HEK293 (cell line): Measurements from ENCODE around the gene USP19.

Experiments used
- CTCF ChIA-PET: fragments of 350-600 bp; formaldehyde crosslinking; extraction: SDS; loops from one replicate; lab custom pipeline; 2021; ENCODE audit warnings: antibody characterized with exemption; lab: Yijun Ruan, JAX
- POLR2A ChIA-PET: fragments of 300-600 bp; formaldehyde crosslinking; extraction: SDS; loops from one replicate; lab custom pipeline; 2020; ENCODE audit warnings: antibody characterized with exemption, inconsistent platforms; lab: Yijun Ruan, JAX
- H3K27ac ChIP-seq: fragments of 200-500 bp; sonication (Bioruptor generic); 2 replicates; pipeline ENCODE4 v1.5.1; 2014; ENCODE audit warnings: low read depth, low read length, control low read depth, inconsistent platforms; ENCODE audit errors: extremely low read depth
- H3K36me3 ChIP-seq, 2 experiments: fragments of 200-500 bp in 1 of 2; sonication (Bioruptor generic) in 1 of 2; 1 replicate in 1 of 2; 2 replicates in 1 of 2; pipeline ENCODE4 v1.5.1; 2014 to 2017; ENCODE audit warnings: inconsistent platforms in 2 of 2, low read length in 2 of 2; ENCODE audit not compliant: control insufficient read depth in 2 of 2, insufficient read depth in 1 of 2
- H3K4me1 ChIP-seq: fragments of 200-500 bp; sonication (Bioruptor generic); 2 replicates; pipeline ENCODE4 v1.5.1; 2014; ENCODE audit warnings: mild to moderate bottlenecking, low read length, inconsistent platforms; ENCODE audit not compliant: control insufficient read depth, insufficient read depth
- H3K4me3 ChIP-seq: 2 replicates; pipeline ENCODE4 v1.5.1; 2011; ENCODE audit warnings: low read depth, mild to moderate bottlenecking, control low read depth, low read length, moderate library complexity
- H3K9me3 ChIP-seq: fragments of 200-500 bp; sonication (Bioruptor generic); 2 replicates; pipeline ENCODE4 v1.5.1; 2014; ENCODE audit warnings: low read depth, low read length, inconsistent platforms; ENCODE audit not compliant: control insufficient read depth, insufficient read depth
- BCL11B ChIP-seq: fragments of 450-650 bp; formaldehyde crosslinking; IDR thresholded peaks from 2 replicates; pipeline ENCODE4 v1.5.1; 2016; ENCODE audit warnings: low read depth, missing biosample characterization, missing genetic modification characterization
- PATZ1 ChIP-seq: fragments of 450-650 bp; formaldehyde crosslinking; IDR thresholded peaks from 2 replicates; pipeline ENCODE4 v1.5.1; 2016; ENCODE audit warnings: missing biosample characterization, missing genetic modification characterization
- SP7 ChIP-seq: fragments of 450-650 bp; formaldehyde crosslinking; IDR thresholded peaks from 2 replicates; pipeline ENCODE4 v1.5.1; 2016; ENCODE audit warnings: missing biosample characterization, missing genetic modification characterization
- ZFP3 ChIP-seq: fragments of 450-650 bp; formaldehyde crosslinking; IDR thresholded peaks from 2 replicates; pipeline ENCODE4 v1.5.1; 2016; ENCODE audit warnings: low read depth, missing biosample characterization, missing genetic modification characterization
- ZFP41 ChIP-seq: fragments of 450-650 bp; formaldehyde crosslinking; IDR thresholded peaks from 2 replicates; pipeline ENCODE4 v1.5.1; 2016; ENCODE audit warnings: missing biosample characterization, missing genetic modification characterization, borderline replicate concordance
- ZNF121 ChIP-seq: fragments of 450-650 bp; formaldehyde crosslinking; IDR thresholded peaks from 2 replicates; pipeline ENCODE4 v1.5.1; 2016; ENCODE audit warnings: missing biosample characterization, missing genetic modification characterization
- ZNF169 ChIP-seq: fragments of 450-650 bp; formaldehyde crosslinking; IDR thresholded peaks from 2 replicates; pipeline ENCODE4 v1.5.1; 2016; ENCODE audit warnings: missing biosample characterization, missing genetic modification characterization
- ZNF184 ChIP-seq: fragments of 450-650 bp; IDR thresholded peaks from 2 replicates; pipeline ENCODE4 v1.5.1; 2018; ENCODE audit warnings: missing biosample characterization, mild to moderate bottlenecking, missing genetic modification characterization
- ZNF239 ChIP-seq: fragments of 450-650 bp; formaldehyde crosslinking; IDR thresholded peaks from 2 replicates; pipeline ENCODE4 v1.5.1; 2016; ENCODE audit warnings: missing biosample characterization, missing genetic modification characterization
- ZNF394 ChIP-seq: fragments of 450-650 bp; formaldehyde crosslinking; IDR thresholded peaks from 2 replicates; pipeline ENCODE4 v1.5.1; 2016; ENCODE audit warnings: missing biosample characterization, missing genetic modification characterization, mild to moderate bottlenecking, moderate library complexity, borderline replicate concordance
- ZNF473 ChIP-seq: fragments of 450-650 bp; formaldehyde crosslinking; IDR thresholded peaks from 2 replicates; pipeline ENCODE4 v1.5.1; 2017; ENCODE audit warnings: missing biosample characterization, missing genetic modification characterization
- ZNF501 ChIP-seq: fragments of 450-650 bp; formaldehyde crosslinking; IDR thresholded peaks from 2 replicates; pipeline ENCODE4 v1.5.1; 2016; ENCODE audit warnings: missing biosample characterization, missing genetic modification characterization
- ZNF510 ChIP-seq: fragments of 450-650 bp; formaldehyde crosslinking; IDR thresholded peaks from 2 replicates; pipeline ENCODE4 v1.5.1; 2018; ENCODE audit warnings: mild to moderate bottlenecking, missing genetic modification characterization, missing biosample characterization; ENCODE audit not compliant: insufficient replicate concordance
- ZNF629 ChIP-seq: fragments of 450-650 bp; formaldehyde crosslinking; IDR thresholded peaks from 2 replicates; pipeline ENCODE4 v1.5.1; 2017; ENCODE audit warnings: missing biosample characterization, missing genetic modification characterization
- ZSCAN23 ChIP-seq: fragments of 450-650 bp; formaldehyde crosslinking; IDR thresholded peaks from 2 replicates; pipeline ENCODE4 v1.5.1; 2016; ENCODE audit warnings: missing biosample characterization, missing genetic modification characterization
- TF ChIP-seq, protein P1 (sequence below): fragments of 450-650 bp; IDR thresholded peaks from 2 replicates; pipeline ENCODE4 v1.5.1; 2018; ENCODE audit warnings: missing biosample characterization, missing genetic modification characterization
- TF ChIP-seq, protein P2 (sequence below): fragments of 450-650 bp; IDR thresholded peaks from 2 replicates; pipeline ENCODE4 v1.5.1; 2018; ENCODE audit warnings: missing biosample characterization, mild to moderate bottlenecking, missing genetic modification characterization
- TF ChIP-seq, protein P3 (sequence below): fragments of 450-650 bp; formaldehyde crosslinking; IDR thresholded peaks from 2 replicates; pipeline ENCODE4 v1.5.1; 2016; ENCODE audit warnings: missing biosample characterization, missing genetic modification characterization
- TF ChIP-seq, protein P4 (sequence below): fragments of 450-650 bp; formaldehyde crosslinking; IDR thresholded peaks from 2 replicates; pipeline ENCODE4 v1.5.1; 2016; ENCODE audit warnings: missing biosample characterization, missing genetic modification characterization, low read depth

USP19 gene

GRCh38 chr3:49166752-49167556 lies 46.3 kb upstream of the USP19 start:
- Histone ChIP-seq H3K36me3 (peaks cover 0 to 32% of the 10 kb centered on the region in 2 experiments; a peak in 2 of 3 replicates), H3K4me3 (peak overlapping the region; percentile 96), H3K9me3 (no peaks in the 10 kb centered on the region), H3K4me1 (no peaks in the 10 kb centered on the region), H3K27ac (no peak overlapping the region)
- CTCF ChIA-PET: interaction anchor here (0.6 to 0.8 kb wide), 2 partner anchors 250 to 282 kb away, joined by 3 read pairs; no protein-coding TSS in a partner anchor
- POLR2A ChIA-PET: interaction anchor here (0.7 kb wide), 1 partner anchor 46 kb away, joined by 3 read pairs; the partner anchor contains the start of gene USP19
- TF ChIP-seq ZNF629 (no peak), ZNF169 (no peak), ZFP3 (tag by site-specific recombination) (no peak), ZNF239 (tag by site-specific recombination) (no peak), ZNF394 (tag by site-specific recombination) (no peak), ZNF501 (no peak), ZSCAN23 (tag by site-specific recombination) (no peak), ZFP41 (no peak), BCL11B (tag by site-specific recombination) (no peak), SP7 (tag by site-specific recombination) (no peak), ZNF121 (no peak), ZNF473 (tag by site-specific recombination) (no peak), ZNF510 (tag by site-specific recombination) (no peak), ZNF184 (tag by site-specific recombination) (no peak), PATZ1 (tag by site-specific recombination) (no peak)
- TF ChIP-seq, protein P1, sequence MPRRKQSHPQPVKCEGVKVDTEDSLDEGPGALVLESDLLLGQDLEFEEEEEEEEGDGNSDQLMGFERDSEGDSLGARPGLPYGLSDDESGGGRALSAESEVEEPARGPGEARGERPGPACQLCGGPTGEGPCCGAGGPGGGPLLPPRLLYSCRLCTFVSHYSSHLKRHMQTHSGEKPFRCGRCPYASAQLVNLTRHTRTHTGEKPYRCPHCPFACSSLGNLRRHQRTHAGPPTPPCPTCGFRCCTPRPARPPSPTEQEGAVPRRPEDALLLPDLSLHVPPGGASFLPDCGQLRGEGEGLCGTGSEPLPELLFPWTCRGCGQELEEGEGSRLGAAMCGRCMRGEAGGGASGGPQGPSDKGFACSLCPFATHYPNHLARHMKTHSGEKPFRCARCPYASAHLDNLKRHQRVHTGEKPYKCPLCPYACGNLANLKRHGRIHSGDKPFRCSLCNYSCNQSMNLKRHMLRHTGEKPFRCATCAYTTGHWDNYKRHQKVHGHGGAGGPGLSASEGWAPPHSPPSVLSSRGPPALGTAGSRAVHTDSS (tag by site-specific recombination): no peak
- TF ChIP-seq, protein P2, sequence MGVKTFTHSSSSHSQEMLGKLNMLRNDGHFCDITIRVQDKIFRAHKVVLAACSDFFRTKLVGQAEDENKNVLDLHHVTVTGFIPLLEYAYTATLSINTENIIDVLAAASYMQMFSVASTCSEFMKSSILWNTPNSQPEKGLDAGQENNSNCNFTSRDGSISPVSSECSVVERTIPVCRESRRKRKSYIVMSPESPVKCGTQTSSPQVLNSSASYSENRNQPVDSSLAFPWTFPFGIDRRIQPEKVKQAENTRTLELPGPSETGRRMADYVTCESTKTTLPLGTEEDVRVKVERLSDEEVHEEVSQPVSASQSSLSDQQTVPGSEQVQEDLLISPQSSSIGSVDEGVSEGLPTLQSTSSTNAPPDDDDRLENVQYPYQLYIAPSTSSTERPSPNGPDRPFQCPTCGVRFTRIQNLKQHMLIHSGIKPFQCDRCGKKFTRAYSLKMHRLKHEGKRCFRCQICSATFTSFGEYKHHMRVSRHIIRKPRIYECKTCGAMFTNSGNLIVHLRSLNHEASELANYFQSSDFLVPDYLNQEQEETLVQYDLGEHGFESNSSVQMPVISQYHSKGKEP (tag by site-specific recombination): no peak
- TF ChIP-seq, protein P3, sequence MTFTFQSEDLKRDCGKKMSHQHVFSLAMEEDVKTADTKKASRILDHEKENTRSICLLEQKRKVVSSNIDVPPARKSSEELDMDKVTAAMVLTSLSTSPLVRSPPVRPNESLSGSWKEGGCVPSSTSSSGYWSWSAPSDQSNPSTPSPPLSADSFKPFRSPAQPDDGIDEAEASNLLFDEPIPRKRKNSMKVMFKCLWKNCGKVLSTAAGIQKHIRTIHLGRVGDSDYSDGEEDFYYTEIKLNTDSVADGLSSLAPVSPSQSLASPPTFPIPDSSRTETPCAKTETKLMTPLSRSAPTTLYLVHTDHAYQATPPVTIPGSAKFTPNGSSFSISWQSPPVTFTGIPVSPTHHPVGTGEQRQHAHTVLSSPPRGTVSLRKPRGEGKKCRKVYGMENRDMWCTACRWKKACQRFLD (tag by site-specific recombination): no peak
- TF ChIP-seq, protein P4, sequence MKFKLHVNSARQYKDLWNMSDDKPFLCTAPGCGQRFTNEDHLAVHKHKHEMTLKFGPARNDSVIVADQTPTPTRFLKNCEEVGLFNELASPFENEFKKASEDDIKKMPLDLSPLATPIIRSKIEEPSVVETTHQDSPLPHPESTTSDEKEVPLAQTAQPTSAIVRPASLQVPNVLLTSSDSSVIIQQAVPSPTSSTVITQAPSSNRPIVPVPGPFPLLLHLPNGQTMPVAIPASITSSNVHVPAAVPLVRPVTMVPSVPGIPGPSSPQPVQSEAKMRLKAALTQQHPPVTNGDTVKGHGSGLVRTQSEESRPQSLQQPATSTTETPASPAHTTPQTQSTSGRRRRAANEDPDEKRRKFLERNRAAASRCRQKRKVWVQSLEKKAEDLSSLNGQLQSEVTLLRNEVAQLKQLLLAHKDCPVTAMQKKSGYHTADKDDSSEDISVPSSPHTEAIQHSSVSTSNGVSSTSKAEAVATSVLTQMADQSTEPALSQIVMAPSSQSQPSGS (tag by site-specific recombination): no peak
